GM18909 (cell line): Measurements from ENCODE around the gene COPS6.

ENCODE experiments used
- ATAC-seq: cut with Tn5 transposase; IDR thresholded peaks from one replicate; pipeline ENCODE4 v1.9.1; 2021; ENCODE audit warnings: mild to moderate bottlenecking; ENCODE audit not compliant: unreplicated experiment, poor library complexity

COPS6 gene

GRCh38 chr7:100088621-100089457, at the start of gene COPS6:
Gene COPS6 (plus strand): TSS chr7:100088969. CDS start chr7:100088991, 22 bp downstream.
- ATAC-seq: peak; percentile 58

GRCh38 chr7:100040575-100040974, 48.2 kb upstream of the COPS6 start:
- ATAC-seq: no peak

GRCh38 chr7:100044718-100045117, 44.1 kb upstream of the COPS6 start:
- ATAC-seq: no peak

- ATAC-seq: no peak
Measured at GRCh38 chr7:100048680-100049079, 40.1 kb upstream of the COPS6 start.

GRCh38 chr7:100049441-100050291, 39.1 kb upstream of the COPS6 start, which contains the start of gene ZSCAN21:
Gene ZSCAN21 (plus strand): TSS chr7:100049774. CDS start chr7:100057007, 7,233 bp downstream.
- ATAC-seq: peak; percentile 91

- ATAC-seq: no peak
Measured at GRCh38 chr7:100051611-100052010, 37.2 kb upstream of the COPS6 start.

GRCh38 chr7:100053215-100053614, 35.6 kb upstream of the COPS6 start:
- ATAC-seq: no peak

GRCh38 chr7:100057006-100057405, 31.8 kb upstream of the COPS6 start:
- no peak for ATAC-seq

GRCh38 chr7:100059251-100059739, 29.5 kb upstream of the COPS6 start:
- ATAC-seq: no peak

GRCh38 chr7:100061518-100062193, 27.1 kb upstream of the COPS6 start:
- no peak for ATAC-seq

GRCh38 chr7:100063376-100063775, 25.4 kb upstream of the COPS6 start:
- ATAC-seq: no peak

GRCh38 chr7:100064162-100064561, 24.6 kb upstream of the COPS6 start:
- no peak for ATAC-seq

- no peak for ATAC-seq
Measured at GRCh38 chr7:100065452-100066186, 23.1 kb upstream of the COPS6 start.

- no peak for ATAC-seq
Measured at GRCh38 chr7:100066953-100067352, 21.8 kb upstream of the COPS6 start.

GRCh38 chr7:100069991-100070390, 18.8 kb upstream of the COPS6 start:
- ATAC-seq: no peak

GRCh38 chr7:100071018-100071723, 17.6 kb upstream of the COPS6 start:
- no peak for ATAC-seq

GRCh38 chr7:100072462-100072861, 16.3 kb upstream of the COPS6 start:
- no peak for ATAC-seq

GRCh38 chr7:100074841-100075240, 13.9 kb upstream of the COPS6 start:
- no peak for ATAC-seq

- no peak for ATAC-seq
Measured at GRCh38 chr7:100075418-100075817, 13.4 kb upstream of the COPS6 start.
